ENCODE results near the gene DOCK4.

DNA sequence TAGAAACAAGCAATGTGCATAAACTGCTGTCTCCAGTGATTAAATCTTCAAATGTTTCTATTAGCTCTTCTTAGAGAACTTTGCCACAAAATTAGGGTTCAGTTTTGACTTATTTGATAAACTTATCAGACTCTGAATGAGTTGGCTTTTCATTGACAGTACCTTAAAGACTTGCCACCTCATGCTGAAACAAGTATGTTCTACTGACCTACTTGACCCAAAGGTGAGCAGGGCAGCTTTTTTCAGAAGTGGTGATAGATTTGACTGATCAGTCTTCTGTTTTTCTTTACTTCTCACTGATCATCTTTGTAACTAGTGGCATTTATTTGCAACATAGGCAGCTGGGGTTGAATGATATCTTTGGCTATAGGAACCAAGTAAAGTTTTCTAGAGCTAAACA lies 8.1 kb upstream of the DOCK4 start:
- TF ChIP-seq, protein P1, sequence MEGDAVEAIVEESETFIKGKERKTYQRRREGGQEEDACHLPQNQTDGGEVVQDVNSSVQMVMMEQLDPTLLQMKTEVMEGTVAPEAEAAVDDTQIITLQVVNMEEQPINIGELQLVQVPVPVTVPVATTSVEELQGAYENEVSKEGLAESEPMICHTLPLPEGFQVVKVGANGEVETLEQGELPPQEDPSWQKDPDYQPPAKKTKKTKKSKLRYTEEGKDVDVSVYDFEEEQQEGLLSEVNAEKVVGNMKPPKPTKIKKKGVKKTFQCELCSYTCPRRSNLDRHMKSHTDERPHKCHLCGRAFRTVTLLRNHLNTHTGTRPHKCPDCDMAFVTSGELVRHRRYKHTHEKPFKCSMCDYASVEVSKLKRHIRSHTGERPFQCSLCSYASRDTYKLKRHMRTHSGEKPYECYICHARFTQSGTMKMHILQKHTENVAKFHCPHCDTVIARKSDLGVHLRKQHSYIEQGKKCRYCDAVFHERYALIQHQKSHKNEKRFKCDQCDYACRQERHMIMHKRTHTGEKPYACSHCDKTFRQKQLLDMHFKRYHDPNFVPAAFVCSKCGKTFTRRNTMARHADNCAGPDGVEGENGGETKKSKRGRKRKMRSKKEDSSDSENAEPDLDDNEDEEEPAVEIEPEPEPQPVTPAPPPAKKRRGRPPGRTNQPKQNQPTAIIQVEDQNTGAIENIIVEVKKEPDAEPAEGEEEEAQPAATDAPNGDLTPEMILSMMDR (conservative IDR thresholded peaks at IDR 0.05; ENCODE audit: low read length), result no peak
- no peak for TF ChIP-seq EZH2phosphoT487 (IDR thresholded peaks at IDR 0.05; ENCODE audit: borderline replicate concordance)
